Non-pigmented ciliary epithelial cell (primary cell): ENCODE results near the gene DEPDC7.
"Not testable (repeated sequence)": the region's sequence is repeated elsewhere in the genome, so short reads cannot be mapped to it uniquely, and the experiment has no call there.

Experiments
- DNase-seq: peaks from one replicate; pipeline ENCODE4 v3.0.0-alpha.2; 2010; ENCODE audit warnings: low read depth

Gene DEPDC7

DNA sequence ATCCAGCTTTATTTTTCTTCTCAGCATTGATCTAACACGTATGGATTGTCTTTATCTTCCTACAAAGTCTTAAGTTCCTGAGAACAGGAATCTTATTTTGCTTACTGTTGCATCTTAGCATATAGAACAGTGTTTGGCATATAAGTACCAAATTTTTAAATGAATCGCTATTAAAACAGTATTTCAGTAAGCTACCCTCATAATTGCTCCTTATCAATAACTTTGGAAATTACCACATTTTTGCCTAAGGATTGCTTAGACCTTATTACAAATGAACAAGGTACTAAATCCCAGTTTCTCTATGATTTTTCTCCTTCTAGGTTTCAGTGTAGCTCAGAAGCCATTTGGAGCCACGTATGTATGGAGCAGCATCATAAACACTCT lies 9.7 kb downstream of the DEPDC7 start:
- no peak for DNase-seq

GRCh38 chr11:33027233-33027632 lies 11.6 kb downstream of the DEPDC7 start:
- no peak for DNase-seq

DNA sequence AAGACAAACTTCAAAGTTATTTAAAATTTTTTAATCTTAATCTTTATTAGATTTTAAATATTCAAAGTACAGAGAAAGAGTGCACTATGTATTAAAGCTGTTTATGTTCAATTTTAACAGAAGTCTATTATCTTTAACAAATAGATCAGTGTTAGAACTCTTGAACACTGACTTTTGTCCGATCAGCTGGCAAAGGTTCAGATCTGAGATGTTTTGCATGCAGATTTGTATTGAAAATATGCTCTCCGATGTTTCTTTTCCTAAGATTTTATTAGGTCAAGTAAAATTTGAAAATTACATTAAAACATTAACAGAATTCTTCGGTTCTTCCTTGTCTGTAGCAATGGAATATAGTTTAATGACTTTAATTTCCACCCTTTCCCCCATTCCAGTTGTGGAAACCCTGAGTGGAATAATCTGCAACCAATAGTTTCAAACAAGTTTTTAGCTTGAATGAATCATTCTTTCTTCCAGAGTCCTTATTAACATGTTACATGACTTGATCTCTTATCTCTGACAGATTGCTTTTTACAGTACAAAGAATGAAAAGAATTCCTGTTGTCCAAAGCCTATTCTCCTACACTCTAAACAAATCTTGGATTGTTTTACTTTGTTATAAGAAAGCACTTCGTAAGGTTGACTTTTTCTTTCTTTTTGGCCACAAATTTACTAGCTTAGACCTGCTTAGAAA lies 12.3 kb downstream of the DEPDC7 start:
- DNase-seq = no peak

- DNase-seq = no peak
These were observed 12.8 kb downstream of the DEPDC7 start for GRCh38 chr11:33028537-33028914.

- DNase-seq = not testable (repeated sequence)
These were observed 13.5 kb downstream of the DEPDC7 start for GRCh38 chr11:33029218-33029617.

GRCh38 chr11:33033493-33033892 lies 17.8 kb downstream of the DEPDC7 start:
- DNase-seq = no peak

GRCh38 chr11:33035011-33035410 lies 19.3 kb downstream of the DEPDC7 start:
- DNase-seq = no peak

DNA sequence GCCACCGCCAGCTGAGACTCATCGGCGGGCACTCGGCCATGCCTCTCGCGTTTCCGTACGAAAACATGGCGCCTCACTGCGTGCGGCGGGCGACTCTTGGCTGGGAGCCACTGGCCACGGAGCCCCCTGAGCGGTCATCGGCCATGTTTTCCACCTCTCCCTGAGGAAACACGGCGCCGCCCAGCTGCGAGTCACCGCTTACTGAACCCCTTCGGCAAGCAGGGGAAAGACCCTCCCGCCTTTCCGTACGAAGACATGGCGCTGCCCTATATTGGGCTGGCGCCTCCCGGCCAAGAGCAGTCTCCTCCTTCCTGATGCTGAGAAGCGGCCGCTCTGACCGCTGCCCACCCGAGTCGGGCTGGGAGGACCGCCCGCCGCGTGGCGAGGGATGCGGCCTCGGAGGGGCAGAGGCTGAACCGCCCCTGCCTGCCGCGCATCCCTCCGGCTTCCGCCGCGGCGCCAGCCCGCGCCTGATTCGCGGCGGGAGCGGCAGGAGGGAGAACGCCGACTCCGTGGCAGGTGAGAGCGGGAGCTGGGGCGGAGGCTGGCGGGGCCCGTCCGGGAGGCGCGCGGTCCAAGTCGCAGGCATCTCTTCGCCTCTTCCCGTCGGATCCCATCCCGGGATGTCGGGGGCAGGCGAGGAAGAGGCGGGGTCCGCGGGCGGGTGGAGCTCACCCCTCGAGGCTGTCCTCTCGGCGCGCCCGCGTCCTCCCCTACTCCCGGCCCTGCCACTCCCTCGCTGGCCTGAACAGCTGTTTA lies 23.8 kb downstream of the DEPDC7 start, which contains the start of gene TCP11L1:
Gene TCP11L1 (plus strand): TSS at position 299 of the 759 bp plus-strand sequence. CDS start 4,202 bp downstream, outside the sequence.
- DNase-seq = no peak

DNA sequence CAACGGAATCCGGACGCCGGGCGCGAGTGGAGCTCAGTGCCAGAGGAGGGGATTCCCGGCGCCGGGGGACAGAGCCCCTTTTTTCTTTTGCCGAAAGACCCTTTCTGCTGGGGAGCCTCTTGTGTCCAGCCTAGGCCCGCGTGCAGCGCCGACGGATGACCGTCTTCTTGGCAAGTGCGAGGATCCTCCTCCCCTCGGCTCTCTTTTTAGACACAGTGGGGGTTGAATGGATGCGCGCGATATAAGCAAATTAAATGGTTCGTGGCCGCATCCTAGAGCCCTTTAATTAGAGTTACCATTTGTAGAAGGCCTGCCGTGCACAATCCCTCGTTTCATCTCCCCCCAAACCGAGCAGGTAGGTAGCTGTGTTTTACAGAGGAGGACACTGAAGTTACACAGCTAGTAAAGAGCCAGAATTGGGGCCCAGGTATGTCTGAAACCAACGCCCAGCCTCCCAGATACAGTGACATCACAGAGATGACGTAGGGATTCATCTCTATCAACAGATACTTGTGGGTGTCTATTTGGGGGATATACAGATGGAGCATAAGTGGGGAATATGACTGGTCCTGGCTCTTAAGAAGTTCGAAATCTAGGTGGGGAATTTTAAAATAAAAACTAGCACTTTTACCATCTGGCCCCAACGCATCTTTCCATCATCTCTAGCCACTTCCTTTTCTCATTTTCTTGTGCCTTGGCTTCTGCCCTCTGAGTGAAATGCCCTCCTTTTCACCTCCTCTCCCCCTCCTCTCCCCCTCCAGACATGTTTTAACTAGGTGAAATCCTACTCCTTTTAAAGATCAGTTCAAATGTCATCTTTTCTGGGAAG lies 24.6 kb downstream of the DEPDC7 start:
- no peak for DNase-seq

DNA sequence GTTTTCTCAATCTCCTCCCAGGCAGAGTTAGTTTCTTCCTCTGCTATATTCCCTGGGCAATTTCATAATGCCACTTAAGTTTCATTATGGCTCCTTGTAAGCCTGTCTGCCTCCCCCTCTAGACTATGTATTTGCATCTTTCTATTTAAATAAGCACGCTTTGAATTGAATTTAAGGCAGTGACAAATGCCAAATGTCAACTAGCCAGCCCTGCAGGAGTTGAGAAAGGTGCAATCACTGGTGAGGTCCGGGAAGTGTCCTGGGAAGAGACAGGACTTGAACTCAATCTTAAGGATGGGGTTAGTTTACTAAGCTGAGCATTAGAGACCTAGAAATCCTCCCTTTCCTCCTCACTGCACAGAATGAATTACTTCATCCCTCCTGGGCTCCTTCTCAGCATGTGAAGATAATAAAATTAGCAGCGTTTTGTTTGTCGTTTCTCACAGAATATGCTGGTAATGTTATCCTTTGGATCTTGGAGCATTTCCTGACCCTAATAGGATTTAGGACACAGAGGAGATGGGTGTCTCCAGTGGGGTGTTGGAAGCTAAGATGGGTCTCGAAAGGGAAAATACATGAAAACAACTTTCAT lies 25.3 kb downstream of the DEPDC7 start:
- no peak for DNase-seq

- DNase-seq = no peak
These were observed 27.6 kb downstream of the DEPDC7 start for GRCh38 chr11:33043221-33043830.

GRCh38 chr11:33044285-33044756 lies 28.6 kb downstream of the DEPDC7 start:
- DNase-seq = no peak

DNA sequence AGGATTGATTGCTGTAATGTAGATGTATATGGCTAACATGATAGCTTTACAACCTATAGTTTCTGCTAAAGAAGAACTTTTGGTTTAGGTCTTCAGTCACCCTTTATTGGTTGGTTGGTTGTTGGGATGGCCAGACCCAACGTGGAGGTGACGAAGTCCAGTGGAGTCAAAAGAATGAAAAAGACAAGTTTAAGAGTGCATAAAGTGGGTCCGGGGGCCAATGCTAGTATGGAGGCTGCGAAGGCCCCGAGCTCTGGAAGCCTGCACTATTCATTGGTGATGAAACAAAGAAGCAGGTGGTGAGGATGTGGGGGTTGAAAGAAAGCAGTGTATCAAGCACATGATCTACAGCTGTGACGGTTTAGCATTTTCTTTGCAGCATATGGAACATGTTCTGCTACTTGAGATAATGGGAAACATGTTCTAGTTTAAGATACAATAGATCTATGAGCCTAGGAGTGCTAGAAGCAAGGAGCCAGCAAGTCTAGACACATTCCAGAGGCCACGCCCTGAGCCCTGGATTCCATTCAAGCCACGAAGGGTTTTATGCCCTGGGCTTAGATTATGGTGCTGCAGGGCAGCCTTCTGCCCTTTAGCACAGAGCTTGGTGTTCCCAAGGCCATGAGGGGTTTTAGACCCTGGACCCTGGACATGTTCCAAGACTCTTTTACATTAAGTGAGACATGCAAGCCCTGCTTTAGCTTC lies 30.0 kb downstream of the DEPDC7 start:
- DNase-seq = no peak

- not testable (repeated sequence) for DNase-seq
These were observed 33.0 kb downstream of the DEPDC7 start for GRCh38 chr11:33048701-33049100.

GRCh38 chr11:33049565-33050408 lies 34.1 kb downstream of the DEPDC7 start:
- DNase-seq = not testable (repeated sequence)

- DNase-seq = no peak
These were observed 36.6 kb downstream of the DEPDC7 start for GRCh38 chr11:33052231-33052630.

DNA sequence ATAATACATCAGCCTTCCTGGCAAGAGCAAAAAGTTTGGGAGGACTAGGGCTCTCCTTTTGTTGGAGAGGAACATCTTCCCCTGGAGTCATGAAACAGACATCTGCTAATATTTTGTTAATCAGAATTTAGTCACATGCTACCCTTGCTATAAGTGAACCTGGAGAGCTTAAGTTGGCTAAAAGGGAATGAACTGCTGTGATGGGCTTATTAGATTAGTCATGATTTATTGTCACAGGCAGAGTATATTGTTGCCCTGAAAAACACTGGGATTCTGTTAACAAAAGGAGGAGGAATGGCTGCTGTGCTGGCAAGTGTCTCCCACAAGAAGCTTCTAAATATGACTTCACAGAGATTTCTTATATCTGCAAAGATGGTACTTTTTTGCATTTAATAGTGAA lies 39.7 kb downstream of the DEPDC7 start:
- no peak for DNase-seq

DNA sequence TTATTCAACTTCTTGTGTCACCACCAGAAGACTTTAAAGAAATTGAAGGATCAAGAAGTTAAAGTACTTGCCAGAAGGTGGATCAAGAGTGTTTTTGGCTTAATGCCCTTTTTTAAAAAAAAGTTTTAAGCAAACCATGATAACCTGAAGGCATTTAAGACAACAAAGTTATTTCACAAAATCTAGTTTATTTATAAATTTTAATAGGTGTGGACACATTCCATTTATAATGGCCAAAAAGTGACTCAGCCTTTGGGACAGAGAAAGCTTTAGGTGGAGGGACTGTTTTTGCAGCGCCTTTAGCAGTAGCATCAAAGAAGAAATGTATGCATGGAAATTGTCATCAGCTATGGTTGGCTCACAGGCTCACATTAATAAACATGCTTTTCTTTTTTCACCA lies 41.6 kb downstream of the DEPDC7 start:
- no peak for DNase-seq

- DNase-seq = no peak
These were observed 43.8 kb downstream of the DEPDC7 start for GRCh38 chr11:33059331-33060007.

DNA sequence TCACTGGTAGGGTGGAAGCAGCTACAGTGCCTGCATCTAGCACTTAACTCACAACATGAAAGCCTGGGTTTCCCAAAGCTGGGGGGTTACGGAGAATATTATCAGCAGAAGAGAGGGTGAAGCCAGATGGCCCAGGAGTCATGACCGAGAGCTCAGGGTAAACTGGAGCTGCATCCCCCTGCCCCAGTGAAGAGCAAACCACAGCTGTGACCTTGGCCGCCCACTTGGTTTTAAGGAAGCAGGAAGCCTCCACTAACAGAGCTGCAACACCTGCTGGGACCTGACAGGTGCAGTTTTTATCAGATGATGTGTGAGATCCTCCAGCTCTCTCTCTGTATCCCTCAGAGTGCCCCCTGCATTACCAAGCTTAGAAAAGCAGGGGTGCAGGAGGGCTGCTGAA lies 44.6 kb downstream of the DEPDC7 start:
- no peak for DNase-seq
